Activated CD4-positive, alpha-beta memory T cell treated with anti-CD3 and anti-CD28 coated beads for 36 hours (primary cell): ENCODE results near the gene MX1. TPM values are rescaled to one million over a fixed set of nuclear protein-coding genes. Genes with fewer than 3 reads are reported as not detected.

ENCODE experiments used
- CTCF ChIA-PET: fragments of 350-600 bp; sonication (Branson Sonifier 250); formaldehyde crosslinking; loops from one replicate; lab custom pipeline; 2021; ENCODE audit warnings: antibody characterized with exemption, inconsistent platforms; lab: Charles Lee
- POLR2A ChIA-PET: fragments of 350-600 bp; sonication (Branson Sonifier 250); formaldehyde crosslinking; loops from one replicate; lab custom pipeline; 2021; ENCODE audit warnings: antibody characterized with exemption; lab: Charles Lee
- DNase-seq: peaks from one replicate; pipeline ENCODE4 v3.0.0-alpha.2; 2020
- H3K27ac Mint-ChIP-seq: one replicate; pipeline ENCODE4 v1.8.0; 2021; ENCODE audit warnings: mixed read lengths
- H3K27me3 Mint-ChIP-seq: one replicate; pipeline ENCODE4 v1.8.0; 2021; ENCODE audit warnings: mixed read lengths
- H3K36me3 Mint-ChIP-seq: one replicate; pipeline ENCODE4 v1.8.0; 2021; ENCODE audit warnings: mixed read lengths
- H3K4me1 Mint-ChIP-seq: one replicate; pipeline ENCODE4 v1.8.0; 2021; ENCODE audit warnings: low read depth, mixed read lengths
- H3K4me3 Mint-ChIP-seq: one replicate; pipeline ENCODE4 v1.8.0; 2021; ENCODE audit warnings: mild to moderate bottlenecking, mixed read lengths
- H3K9me3 Mint-ChIP-seq: one replicate; pipeline ENCODE4 v1.8.0; 2021; ENCODE audit warnings: mixed read lengths
- intact Hi-C: fragments of 100-400 bp; cut with micrococcal nuclease; formaldehyde crosslinking; loops from one replicate; pipeline ENCODE4 v1.15.1; 2023
- total RNA-seq, 2 experiments: library from RNA; stranded (reverse); gene quantifications; one replicate each; pipeline ENCODE4 v1.2.3, GENCODE V29; 2021

Gene MX1
- total RNA-seq, 2 experiments from 2014 or later, result 106 TPM

DNA sequence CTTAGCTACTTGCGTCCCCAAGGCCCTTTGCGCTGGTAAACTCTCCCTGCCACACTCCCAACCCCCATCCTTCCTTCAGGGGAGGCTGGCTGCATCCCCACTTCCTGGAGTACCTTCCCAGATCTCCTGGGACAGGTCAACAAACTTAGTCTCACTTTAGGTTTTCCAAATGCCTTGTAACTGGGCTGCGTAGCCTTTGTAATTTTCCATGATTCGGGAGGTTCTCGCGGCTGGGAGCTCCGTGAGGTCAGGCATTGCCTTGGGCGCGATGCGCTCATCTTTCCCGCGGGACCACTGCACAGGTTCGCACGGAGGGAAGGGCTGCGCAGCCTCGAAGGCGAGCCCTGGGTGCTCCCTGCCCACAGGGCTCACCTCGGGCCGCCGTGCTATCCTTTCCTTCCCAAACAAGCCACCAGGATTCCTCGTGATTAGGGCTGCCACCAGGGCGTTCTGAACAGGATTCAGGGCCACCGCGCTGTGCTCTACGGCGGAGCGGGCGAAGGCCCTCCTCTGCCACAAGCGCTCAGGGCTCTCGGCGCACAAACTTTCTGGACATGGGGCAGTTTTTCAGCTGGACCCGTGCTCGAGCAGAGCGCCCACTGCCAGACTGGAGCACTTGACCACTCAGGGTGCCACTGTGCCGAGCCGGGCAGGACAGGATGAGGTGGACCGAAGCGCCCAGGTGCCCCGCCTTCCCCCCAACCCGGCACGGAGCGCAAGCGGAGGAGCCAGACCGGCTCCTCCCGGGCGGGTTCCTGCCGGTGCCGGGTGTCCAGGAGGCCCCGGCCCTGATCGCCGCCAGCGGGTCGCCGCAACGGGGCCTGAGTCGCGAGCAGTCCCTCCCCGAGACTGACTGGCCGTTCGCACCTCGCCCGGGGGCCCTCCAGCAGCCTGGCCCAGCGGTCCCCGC, 80.8 kb downstream of the MX1 start:
- Mint-ChIP-seq H3K27me3 (peaks cover 41% of the 10 kb centered on the region), H3K36me3 (no peaks in the 10 kb centered on the region), H3K4me3 (no peak overlapping the region), H3K4me1 (peaks cover 3% of the 10 kb centered on the region), H3K9me3 (no peaks in the 10 kb centered on the region), H3K27ac (no peak overlapping the region)
- ChIA-PET CTCF (no interaction called here), POLR2A (no interaction called here)
- intact Hi-C loops, result no loop called here
- no peak for DNase-seq

DNA sequence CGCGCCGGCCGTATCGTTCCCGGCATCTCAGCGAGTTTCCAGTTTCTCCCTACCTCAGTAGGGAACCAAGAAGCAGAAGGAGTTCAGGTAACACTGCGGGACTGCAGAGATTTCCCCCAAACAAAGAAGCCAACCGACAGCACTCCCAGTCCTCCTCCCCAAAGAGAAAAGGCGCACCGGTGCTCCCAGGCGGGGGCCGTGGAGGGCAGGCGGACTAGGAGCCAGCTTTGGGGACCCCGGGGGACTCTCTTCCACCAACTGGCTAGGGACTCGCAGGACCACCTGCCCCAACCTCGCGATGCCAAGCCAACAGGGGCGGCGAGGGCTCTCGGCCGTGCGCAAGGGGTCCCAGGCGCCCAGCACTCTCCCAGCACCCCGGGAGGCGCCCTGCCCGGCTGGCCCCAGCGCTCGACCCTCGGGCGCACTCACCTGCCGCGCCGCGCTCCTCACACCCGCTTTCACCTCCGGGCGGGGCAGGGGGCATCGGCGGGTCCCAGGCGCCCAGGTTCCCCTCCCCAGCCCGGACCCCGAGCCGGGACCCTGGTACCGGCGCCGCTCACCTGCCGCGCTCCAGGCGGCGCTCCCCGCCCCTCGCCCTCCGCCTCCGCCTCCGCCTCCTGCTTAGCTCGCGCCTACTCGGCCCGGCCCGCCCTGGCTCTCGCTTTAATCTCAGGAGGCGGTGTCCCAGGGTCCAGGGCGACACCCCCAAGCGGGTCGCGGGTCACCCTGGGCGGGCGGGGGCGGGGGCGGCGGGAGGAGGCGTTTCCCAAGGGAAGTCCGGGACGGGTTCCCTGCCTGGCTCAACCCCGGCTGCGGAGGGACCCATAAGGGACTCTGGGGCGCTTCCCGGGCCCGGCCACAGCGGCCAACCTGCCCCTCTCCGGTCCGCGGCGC, 81.7 kb downstream of the MX1 start, which contains the start of gene TMPRSS2:
Gene TMPRSS2, minus strand, starts transcription at position 638 of the 894 bp plus-strand sequence. CDS start 10,025 bp downstream, outside the sequence.
- POLR2A ChIA-PET, result interaction anchor here (0.6 kb wide), 1 partner anchor 299 kb away, joined by 3 read pairs; no protein-coding TSS in a partner anchor
- no peaks in the 10 kb centered on the region for H3K36me3 Mint-ChIP-seq
- no peaks in the 10 kb centered on the region for H3K9me3 Mint-ChIP-seq
- CTCF ChIA-PET, result no interaction called here
- no peak within 1 kb of the TSS for H3K4me3 Mint-ChIP-seq
- no peak for DNase-seq
- H3K27me3 Mint-ChIP-seq, result peaks cover 36% of the 10 kb centered on the region
- H3K27ac Mint-ChIP-seq, result no peak within 1 kb of the TSS
- intact Hi-C loops, result no loop called here
- peaks cover 3% of the 10 kb centered on the region for H3K4me1 Mint-ChIP-seq

DNA sequence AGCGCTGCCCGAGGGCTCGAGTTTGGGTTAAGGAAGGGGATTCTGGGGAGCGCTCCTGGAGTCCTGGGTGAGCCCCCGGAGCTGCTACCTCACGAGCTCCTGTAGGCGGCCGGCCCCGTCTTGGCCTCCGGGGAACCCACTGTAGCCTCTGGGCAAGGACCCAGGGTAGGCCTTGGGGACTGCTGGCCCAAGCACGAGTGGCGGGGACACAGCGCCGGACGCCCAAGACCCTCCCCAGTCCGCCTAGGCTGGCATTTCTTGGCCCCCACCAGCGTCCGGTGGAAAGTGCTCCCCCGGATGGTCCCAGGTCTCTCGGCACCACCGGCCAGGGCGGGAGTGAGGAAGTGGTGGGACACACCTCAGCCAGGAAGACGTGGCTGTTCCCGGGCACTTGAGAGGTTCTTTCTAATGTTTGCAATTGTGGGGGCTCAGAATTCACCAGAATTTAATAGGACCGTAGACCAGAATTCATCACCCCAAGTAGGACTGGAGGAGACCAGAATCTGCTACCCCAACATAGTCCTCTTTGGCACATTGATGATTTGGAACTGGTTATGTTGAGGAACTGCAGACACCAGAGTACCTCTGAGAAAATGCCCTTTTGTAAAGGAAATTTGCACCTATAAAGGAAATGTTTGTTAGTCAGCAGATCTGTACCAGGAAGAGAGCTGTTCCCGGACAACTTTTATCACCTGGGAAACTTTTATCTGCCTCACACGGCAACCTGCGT, 82.5 kb downstream of the MX1 start:
- no peak overlapping the region for H3K27ac Mint-ChIP-seq
- H3K4me3 Mint-ChIP-seq, result no peak overlapping the region
- intact Hi-C loops, result no loop called here
- peaks cover 3% of the 10 kb centered on the region for H3K4me1 Mint-ChIP-seq
- ChIA-PET CTCF (no interaction called here), POLR2A (no interaction called here)
- H3K9me3 Mint-ChIP-seq, result no peaks in the 10 kb centered on the region
- H3K27me3 Mint-ChIP-seq, result peaks cover 36% of the 10 kb centered on the region
- H3K36me3 Mint-ChIP-seq, result no peaks in the 10 kb centered on the region
- DNase-seq, result no peak

Other genes starting within 250 kb of the MX1 start
- gene FAM3B, start 109.4 kb upstream of the MX1 start, total RNA-seq, result not detected
- 10 to 100 TPM; 25.3 to 26.9 TPM for gene MX2, start 64.2 kb upstream of the MX1 start, total RNA-seq
- gene TMPRSS2, start 81.9 kb downstream of the MX1 start, total RNA-seq, result not detected